Trophoblast cell (in vitro differentiated cells and primary cell): ENCODE measurements around the gene CCR9.

ENCODE experiments used
- DNase-seq, 2 donors: peaks; one replicate each; pipeline ENCODE4 v3.0.0-alpha.2; 2016
- H2AFZ ChIP-seq: 2 replicates; pipeline ENCODE4 v1.6.1; 2013; ENCODE audit warnings: low read length, moderate library complexity, mild to moderate bottlenecking; ENCODE audit not compliant: insufficient read depth, poor library complexity
- H2AK5ac ChIP-seq: 2 replicates; pipeline ENCODE4 v1.6.1; 2013; ENCODE audit warnings: mild to moderate bottlenecking, low read length
- H2BK120ac ChIP-seq: 2 replicates; pipeline ENCODE4 v1.6.1; 2013; ENCODE audit warnings: low read length, mild to moderate bottlenecking, moderate library complexity; ENCODE audit not compliant: insufficient read depth, poor library complexity
- H2BK12ac ChIP-seq: 2 replicates; pipeline ENCODE4 v1.6.1; 2013; ENCODE audit warnings: mild to moderate bottlenecking, low read length, moderate library complexity
- H2BK5ac ChIP-seq: 2 replicates; pipeline ENCODE4 v1.6.1; 2013; ENCODE audit warnings: low read length, low read depth, moderate library complexity, mild to moderate bottlenecking; ENCODE audit not compliant: poor library complexity
- H3K14ac ChIP-seq: 2 replicates; pipeline ENCODE4 v1.6.1; 2013; ENCODE audit warnings: mild to moderate bottlenecking, low read length
- H3K18ac ChIP-seq: 2 replicates; pipeline ENCODE4 v1.6.1; 2013; ENCODE audit warnings: mild to moderate bottlenecking, low read length
- H3K23ac ChIP-seq: 2 replicates; pipeline ENCODE4 v1.6.1; 2013; ENCODE audit warnings: low read length
- H3K27ac ChIP-seq: 2 replicates; pipeline ENCODE4 v1.5.1; 2013; ENCODE audit warnings: low read depth, mild to moderate bottlenecking, inconsistent platforms, low read length, moderate library complexity
- H3K27me3 ChIP-seq: 2 replicates; pipeline ENCODE4 v1.6.1; 2013; ENCODE audit warnings: inconsistent platforms, mild to moderate bottlenecking, low read length, moderate library complexity; ENCODE audit not compliant: insufficient read depth
- H3K36me3 ChIP-seq, 2 experiments: 1 replicate in 1 of 2; 2 replicates in 1 of 2; pipeline ENCODE4 v1.6.1; 2013; ENCODE audit warnings: low read length in 2 of 2, mild to moderate bottlenecking in 2 of 2, moderate library complexity in 1 of 2; ENCODE audit not compliant: insufficient read depth in 2 of 2, control insufficient read depth in 1 of 2
- H3K4ac ChIP-seq: 2 replicates; pipeline ENCODE4 v1.6.1; 2013; ENCODE audit warnings: low read depth, mild to moderate bottlenecking, low read length, moderate library complexity
- H3K4me1 ChIP-seq, 2 experiments: 1 replicate in 1 of 2; 2 replicates in 1 of 2; pipeline ENCODE4 v1.6.1; 2013; ENCODE audit warnings: low read length in 2 of 2, mild to moderate bottlenecking in 2 of 2, moderate library complexity in 1 of 2; ENCODE audit not compliant: insufficient read depth in 2 of 2, control insufficient read depth in 1 of 2
- H3K4me2 ChIP-seq: 2 replicates; pipeline ENCODE4 v1.6.1; 2013; ENCODE audit warnings: inconsistent platforms, mild to moderate bottlenecking, low read length, moderate library complexity
- H3K4me3 ChIP-seq: 2 replicates; pipeline ENCODE4 v1.5.1; 2013; ENCODE audit warnings: mild to moderate bottlenecking, low read depth, low read length, inconsistent platforms
- H3K79me1 ChIP-seq: one replicate; pipeline ENCODE4 v1.6.1; 2013; ENCODE audit warnings: low read length
- H3K79me2 ChIP-seq: 2 replicates; pipeline ENCODE4 v1.6.1; 2013; ENCODE audit warnings: low read length, mild to moderate bottlenecking; ENCODE audit not compliant: control insufficient read depth, insufficient read depth, poor library complexity
- H3K9ac ChIP-seq: 2 replicates; pipeline ENCODE4 v1.6.1; 2013; ENCODE audit warnings: mild to moderate bottlenecking, low read length
- H3K9me3 ChIP-seq: 2 replicates; pipeline ENCODE4 v1.6.1; 2013; ENCODE audit warnings: low read depth, mild to moderate bottlenecking, control low read depth, inconsistent platforms, low read length; ENCODE audit not compliant: insufficient read depth
- H4K12ac ChIP-seq: 2 replicates; pipeline ENCODE4 v1.6.1; 2013; ENCODE audit warnings: low read depth, mild to moderate bottlenecking, low read length, moderate library complexity
- H4K8ac ChIP-seq: 2 replicates; pipeline ENCODE4 v1.6.1; 2013; ENCODE audit warnings: low read depth, mild to moderate bottlenecking, low read length, moderate library complexity
- H4K91ac ChIP-seq: one replicate; pipeline ENCODE4 v1.6.1; 2013; ENCODE audit warnings: low read depth, mild to moderate bottlenecking, low read length, moderate library complexity
- WGBS: extraction: QIAGEN DNeasy Blood & Tissue Kit; methylation state at CpG from one replicate; pipeline ENCODE4 v1.1.7; 2013; ENCODE audit warnings: missing lambda C conversion rate; ENCODE audit not compliant: insufficient read length, insufficient coverage; ENCODE audit errors: extremely low coverage; 5-methylcytosine and 5-hydroxymethylcytosine counted together

Gene CCR9

DNA sequence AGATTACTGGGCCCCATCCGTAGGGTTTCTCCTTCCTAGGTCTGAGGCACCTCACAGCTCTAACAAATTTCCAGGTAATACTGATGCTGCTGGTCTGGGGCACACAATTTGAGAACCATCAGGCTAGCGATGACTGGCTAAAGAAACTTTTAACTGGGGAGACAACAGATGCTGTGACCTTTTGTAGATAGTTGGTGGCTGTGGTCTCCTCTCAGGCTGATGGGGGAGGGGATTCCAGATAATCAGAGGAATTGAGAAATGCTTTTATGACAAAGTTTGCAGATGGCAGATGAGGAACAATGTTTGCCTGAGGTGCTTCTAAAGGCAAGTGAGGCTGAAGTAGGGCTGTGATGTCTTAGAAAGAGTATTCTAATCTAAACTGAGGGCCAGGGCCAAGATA, 13.8 kb upstream of the CCR9 start:
- no peak overlapping the region for H2AFZ ChIP-seq
- no peaks in the 10 kb centered on the region for H3K27me3 ChIP-seq
- H2AK5ac ChIP-seq, result no peak overlapping the region
- no peaks in the 10 kb centered on the region for H3K36me3 ChIP-seq
- no peak overlapping the region for H4K12ac ChIP-seq
- H3K23ac ChIP-seq, result no peak overlapping the region
- no CpG with 5 or more reads among the region's 2 CpGs for WGBS
- H3K4me3 ChIP-seq, result no peak overlapping the region
- no peaks in the 10 kb centered on the region for H3K79me2 ChIP-seq
- H2BK12ac ChIP-seq, result no peak overlapping the region
- no peak overlapping the region for H2BK120ac ChIP-seq
- H4K8ac ChIP-seq, result no peak overlapping the region
- no peak overlapping the region for H3K4ac ChIP-seq
- no peak overlapping the region for H2BK5ac ChIP-seq
- no peak for DNase-seq
- no peak overlapping the region for H3K27ac ChIP-seq
- no peak overlapping the region for H3K18ac ChIP-seq
- no peaks in the 10 kb centered on the region for H3K79me1 ChIP-seq
- H3K14ac ChIP-seq, result no peak overlapping the region
- H3K4me1 ChIP-seq, result no peaks in the 10 kb centered on the region
- no peak overlapping the region for H3K4me2 ChIP-seq
- H3K9ac ChIP-seq, result no peak overlapping the region
- H3K9me3 ChIP-seq, result no peaks in the 10 kb centered on the region
- no peak overlapping the region for H4K91ac ChIP-seq

DNA sequence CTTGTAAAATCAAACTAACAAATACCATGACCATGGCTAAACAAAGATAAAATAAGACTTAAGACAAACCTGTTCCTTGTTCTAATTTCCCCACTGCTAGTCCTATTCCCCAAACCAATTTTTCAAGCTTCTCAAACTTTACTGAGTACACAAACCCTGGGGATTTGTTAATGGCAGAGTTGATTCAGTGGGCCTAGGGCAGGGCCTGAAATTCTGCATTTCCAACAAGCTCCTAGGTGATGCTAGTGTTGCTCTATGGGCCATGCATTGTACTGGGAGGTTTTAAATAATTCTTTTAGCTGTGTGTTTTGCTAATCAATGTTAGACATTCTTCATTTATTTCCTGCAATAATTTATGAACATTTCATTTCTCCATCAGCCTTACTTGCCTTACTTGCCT, 13.3 kb upstream of the CCR9 start:
- Histone ChIP-seq H3K27me3 (no peaks in the 10 kb centered on the region), H3K4me3 (no peak overlapping the region), H3K4me2 (no peak overlapping the region), H2BK5ac (no peak overlapping the region), H4K8ac (no peak overlapping the region), H2AFZ (no peak overlapping the region), H3K23ac (no peak overlapping the region), H3K18ac (no peak overlapping the region), H4K91ac (no peak overlapping the region), H2BK12ac (no peak overlapping the region), H3K14ac (no peak overlapping the region), H4K12ac (no peak overlapping the region), H3K4ac (no peak overlapping the region), H2BK120ac (no peak overlapping the region), H3K9me3 (no peaks in the 10 kb centered on the region), H3K9ac (no peak overlapping the region), H3K36me3 (no peaks in the 10 kb centered on the region), H3K27ac (no peak overlapping the region), H2AK5ac (no peak overlapping the region), H3K79me1 (no peaks in the 10 kb centered on the region), H3K4me1 (no peaks in the 10 kb centered on the region), H3K79me2 (no peaks in the 10 kb centered on the region)
- DNase-seq, result no peak

GRCh38 chr3:45873638-45874037, 12.7 kb upstream of the CCR9 start:
- H3K14ac ChIP-seq, result no peak overlapping the region
- no CpG with 5 or more reads among the region's 4 CpGs for WGBS
- no peaks in the 10 kb centered on the region for H3K27me3 ChIP-seq
- H3K18ac ChIP-seq, result no peak overlapping the region
- no peak overlapping the region for H2AFZ ChIP-seq
- no peak overlapping the region for H2AK5ac ChIP-seq
- no peak overlapping the region for H3K23ac ChIP-seq
- no peak overlapping the region for H2BK5ac ChIP-seq
- no peak overlapping the region for H2BK120ac ChIP-seq
- H3K4me1 ChIP-seq, result no peaks in the 10 kb centered on the region
- H3K79me2 ChIP-seq, result no peaks in the 10 kb centered on the region
- H4K91ac ChIP-seq, result no peak overlapping the region
- H3K4ac ChIP-seq, result no peak overlapping the region
- H3K27ac ChIP-seq, result no peak overlapping the region
- H4K8ac ChIP-seq, result no peak overlapping the region
- no peaks in the 10 kb centered on the region for H3K9me3 ChIP-seq
- H2BK12ac ChIP-seq, result no peak overlapping the region
- no peak overlapping the region for H4K12ac ChIP-seq
- H3K9ac ChIP-seq, result no peak overlapping the region
- H3K4me3 ChIP-seq, result no peak overlapping the region
- no peaks in the 10 kb centered on the region for H3K79me1 ChIP-seq
- no peak overlapping the region for H3K4me2 ChIP-seq
- H3K36me3 ChIP-seq, result no peaks in the 10 kb centered on the region
- DNase-seq, result no peak

GRCh38 chr3:45874677-45875346, 11.5 kb upstream of the CCR9 start:
- Histone ChIP-seq H3K23ac (no peak overlapping the region), H3K27me3 (no peaks in the 10 kb centered on the region), H3K27ac (no peak overlapping the region), H3K9ac (no peak overlapping the region), H2BK120ac (no peak overlapping the region), H4K8ac (no peak overlapping the region), H2BK5ac (no peak overlapping the region), H3K4me2 (no peak overlapping the region), H3K36me3 (no peaks in the 10 kb centered on the region), H2AFZ (no peak overlapping the region), H2AK5ac (no peak overlapping the region), H3K9me3 (no peaks in the 10 kb centered on the region), H3K79me1 (no peaks in the 10 kb centered on the region), H3K14ac (no peak overlapping the region), H3K4ac (no peak overlapping the region), H3K79me2 (no peaks in the 10 kb centered on the region), H2BK12ac (no peak overlapping the region), H3K4me3 (no peak overlapping the region), H4K12ac (no peak overlapping the region), H4K91ac (no peak overlapping the region), H3K18ac (no peak overlapping the region), H3K4me1 (no peaks in the 10 kb centered on the region)
- no peak for DNase-seq
- WGBS, result no CpG with 5 or more reads among the region's 5 CpGs
